Mammary epithelial cell (primary cell): ENCODE results near the gene IL1RL2.

Experiments
- EZH2 ChIP-seq: IDR thresholded peaks from 2 replicates; pipeline ENCODE4 v1.6.1; 2012; ENCODE audit warnings: low read length, inconsistent platforms, borderline replicate concordance
- TF ChIP-seq, protein P1 (sequence below), 2 donors: IDR thresholded peaks in 1 of 2; conservative IDR thresholded peaks in 1 of 2; 2 replicates each; pipeline ENCODE4 v1.5.1; 2011 to 2012; ENCODE audit warnings: inconsistent platforms in 2 of 2, low read length in 2 of 2, mild to moderate bottlenecking in 2 of 2, control low read depth in 1 of 2, low read depth in 1 of 2; ENCODE audit not compliant: insufficient read depth in 1 of 2; ENCODE audit errors: extremely low read depth in 1 of 2

DNA sequence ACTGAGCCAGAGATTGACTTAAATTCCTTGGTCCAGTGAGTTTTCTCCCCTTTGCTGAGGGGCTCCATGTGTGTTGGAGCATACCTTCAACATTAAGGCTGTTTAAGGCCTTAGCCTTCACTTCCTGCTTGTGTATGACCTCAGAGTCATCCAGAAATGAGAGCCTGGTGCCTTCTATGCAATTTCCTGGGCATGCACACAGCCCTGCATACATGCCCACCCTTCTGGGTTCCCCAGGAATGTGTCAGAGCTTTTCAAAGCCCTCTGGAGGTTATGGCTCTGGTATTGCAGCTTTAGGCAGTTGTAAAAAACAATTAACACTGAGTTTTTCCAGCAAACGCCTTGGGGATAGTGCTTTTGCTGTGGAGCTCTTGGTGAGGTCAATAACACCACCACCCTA is 27.5 kb upstream of the IL1RL2 start:
- TF ChIP-seq, protein P1, sequence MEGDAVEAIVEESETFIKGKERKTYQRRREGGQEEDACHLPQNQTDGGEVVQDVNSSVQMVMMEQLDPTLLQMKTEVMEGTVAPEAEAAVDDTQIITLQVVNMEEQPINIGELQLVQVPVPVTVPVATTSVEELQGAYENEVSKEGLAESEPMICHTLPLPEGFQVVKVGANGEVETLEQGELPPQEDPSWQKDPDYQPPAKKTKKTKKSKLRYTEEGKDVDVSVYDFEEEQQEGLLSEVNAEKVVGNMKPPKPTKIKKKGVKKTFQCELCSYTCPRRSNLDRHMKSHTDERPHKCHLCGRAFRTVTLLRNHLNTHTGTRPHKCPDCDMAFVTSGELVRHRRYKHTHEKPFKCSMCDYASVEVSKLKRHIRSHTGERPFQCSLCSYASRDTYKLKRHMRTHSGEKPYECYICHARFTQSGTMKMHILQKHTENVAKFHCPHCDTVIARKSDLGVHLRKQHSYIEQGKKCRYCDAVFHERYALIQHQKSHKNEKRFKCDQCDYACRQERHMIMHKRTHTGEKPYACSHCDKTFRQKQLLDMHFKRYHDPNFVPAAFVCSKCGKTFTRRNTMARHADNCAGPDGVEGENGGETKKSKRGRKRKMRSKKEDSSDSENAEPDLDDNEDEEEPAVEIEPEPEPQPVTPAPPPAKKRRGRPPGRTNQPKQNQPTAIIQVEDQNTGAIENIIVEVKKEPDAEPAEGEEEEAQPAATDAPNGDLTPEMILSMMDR (conservative IDR thresholded peaks at IDR 0.05 in 1 of 2, IDR thresholded peaks at IDR 0.05 in 1 of 2; ENCODE audit: extremely low read depth in 1 of 2, insufficient read depth in 1 of 2, low read depth in 1 of 2, low read length in 2 of 2): no peak
- no peak for TF ChIP-seq EZH2
